Stimulated activated CD4-positive, alpha-beta T cell treated with anti-CD3 and anti-CD28 coated beads, Interleukin-2, amount 100 ng/mL, for 48 hours (primary cell): ENCODE measurements around the gene RXRA.
"Not testable (repeated sequence)": the region's sequence is repeated elsewhere in the genome, so short reads cannot be mapped to it uniquely, and the experiment has no call there.

ENCODE experiments used
- DNase-seq, 2 donors: peaks; one replicate each; pipeline ENCODE4 v3.0.0-alpha.2; 2020

Gene RXRA

DNA sequence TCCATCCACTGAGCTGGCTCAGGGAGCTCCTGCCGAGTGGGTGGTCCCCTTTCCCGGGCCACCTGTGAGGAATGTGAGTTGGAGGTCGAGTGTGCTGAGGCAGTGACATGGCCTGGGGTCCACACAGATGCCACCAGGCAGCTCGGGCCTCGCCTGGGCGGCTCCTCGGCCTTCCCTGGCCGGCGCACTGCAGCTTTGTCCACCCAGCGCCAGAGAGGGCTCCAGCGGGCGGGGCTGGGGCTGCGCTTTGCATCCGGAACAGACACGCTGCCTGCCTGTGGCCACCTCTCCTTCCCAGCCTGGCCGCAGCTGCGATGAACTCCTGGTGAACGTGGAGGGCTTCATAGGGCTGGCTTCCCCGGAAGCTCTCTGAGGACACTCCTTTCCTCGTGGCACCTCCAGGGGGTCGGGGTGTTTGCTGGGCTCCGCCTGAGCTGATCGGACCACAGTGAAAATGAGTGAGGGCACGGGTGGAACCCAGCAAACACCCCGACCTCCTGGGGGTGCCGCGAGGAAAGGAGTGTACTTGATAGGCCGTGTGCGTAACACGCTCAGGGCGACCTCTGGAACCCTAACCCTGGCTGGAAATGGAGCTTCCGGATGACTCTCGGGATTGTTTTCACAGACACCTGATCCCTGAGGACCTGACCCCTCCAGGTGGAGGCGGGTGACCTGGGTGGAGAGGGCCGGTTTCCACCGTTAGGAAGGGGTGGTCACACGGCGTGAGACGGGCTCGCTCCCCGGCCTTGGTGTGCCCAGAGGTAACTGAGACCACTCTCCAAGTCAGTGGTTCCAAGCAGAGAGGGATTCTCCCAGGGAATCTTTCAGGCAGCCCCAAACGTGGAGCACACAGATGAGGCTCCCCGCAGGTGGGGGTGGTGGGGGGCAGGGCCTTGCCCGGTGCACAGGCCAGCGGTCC, 31.8 kb upstream of the RXRA start:
- no peak for DNase-seq

DNA sequence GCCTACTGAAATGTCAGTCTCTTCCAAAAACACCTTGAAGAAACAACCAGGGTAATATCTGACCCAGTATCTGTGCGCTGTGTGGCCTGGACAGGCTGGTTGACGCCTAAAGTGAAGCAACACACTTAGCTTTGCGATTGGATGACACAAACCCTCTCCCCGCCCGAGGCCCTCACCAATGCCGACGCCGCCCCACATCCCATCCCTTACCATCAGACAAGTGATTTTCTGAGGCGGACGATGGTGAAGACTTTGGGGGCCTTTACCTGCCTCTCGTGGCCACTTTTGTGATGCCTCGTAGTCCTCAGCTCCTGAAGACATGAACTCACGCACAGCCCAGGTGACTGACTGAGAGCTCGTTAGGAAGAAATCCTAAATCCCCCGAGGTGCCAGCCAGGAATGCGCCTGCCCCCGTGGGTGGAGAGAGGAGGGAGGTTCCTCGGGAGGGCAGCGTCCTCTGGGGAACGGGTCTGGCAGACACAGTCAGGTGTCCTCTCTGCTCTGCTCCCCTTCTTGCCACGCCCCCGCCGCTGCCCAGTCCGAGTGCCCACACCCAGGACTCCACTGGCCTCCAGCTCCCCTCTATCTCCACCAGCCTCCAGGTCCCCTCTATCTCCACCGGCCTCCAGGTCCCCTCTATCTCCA, 31.0 kb upstream of the RXRA start:
- DNase-seq: no peak

DNA sequence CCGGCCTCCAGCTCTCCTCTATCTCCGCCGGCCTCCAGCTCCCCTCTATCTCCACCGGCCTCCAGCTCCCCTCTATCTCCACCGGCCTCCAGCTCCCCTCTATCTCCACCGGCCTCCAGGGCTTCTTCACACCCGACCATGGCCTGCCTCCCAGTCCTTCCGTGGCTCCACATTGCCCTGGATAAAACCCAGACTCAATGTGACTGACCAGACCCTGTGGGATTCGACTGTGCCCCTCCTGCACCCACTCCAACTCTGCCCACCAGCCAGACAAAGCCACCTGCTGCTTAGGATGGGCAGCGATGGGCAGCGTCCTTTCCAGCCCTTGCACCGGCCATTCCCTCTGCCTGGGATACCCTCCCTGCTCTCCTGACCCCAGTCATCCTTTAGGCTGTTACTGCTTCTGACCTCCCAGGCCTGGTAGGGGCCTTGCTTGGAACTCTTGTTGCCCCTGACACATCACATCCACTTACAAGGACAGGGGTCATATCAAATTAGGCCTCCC, 30.5 kb upstream of the RXRA start:
- no peak for DNase-seq

DNA sequence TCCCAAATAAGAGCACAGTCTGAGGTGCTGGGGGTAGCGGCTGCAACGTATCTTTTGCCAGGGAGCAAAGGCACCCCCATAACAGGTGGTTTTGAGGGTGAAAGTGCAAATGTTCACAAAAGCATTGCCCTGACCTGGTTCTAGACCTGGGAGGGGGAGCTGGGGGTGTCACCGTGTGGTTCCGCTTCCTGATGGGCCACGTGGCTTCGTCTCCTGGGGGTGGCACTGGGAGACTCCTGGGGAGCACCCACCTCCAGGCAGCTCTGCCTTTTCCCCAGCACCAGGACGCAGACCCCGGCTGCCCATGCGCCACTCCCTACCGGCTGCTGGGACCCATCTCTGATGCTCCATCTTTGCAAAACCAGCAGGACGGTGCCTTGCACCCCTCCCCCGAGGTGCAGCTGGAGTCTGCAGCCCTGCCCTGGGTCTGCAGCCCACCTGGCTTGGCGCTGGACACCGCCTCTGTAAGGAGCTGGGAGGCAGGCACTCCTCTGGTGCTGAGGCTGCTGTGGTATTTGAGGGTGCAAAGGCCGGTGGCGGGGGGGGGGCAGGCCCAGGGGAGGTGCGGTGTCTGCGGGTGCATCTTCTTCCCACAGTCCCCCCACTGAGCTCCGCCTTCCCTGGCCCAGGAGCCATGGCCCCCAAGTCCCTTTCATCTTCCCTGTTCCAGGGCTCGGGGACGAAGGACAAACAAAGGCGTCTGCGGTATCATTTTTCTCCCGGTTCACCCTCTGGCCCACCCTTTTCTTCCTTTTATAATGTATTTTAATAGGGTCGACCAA, 29.8 kb upstream of the RXRA start:
- DNase-seq: no peak

DNA sequence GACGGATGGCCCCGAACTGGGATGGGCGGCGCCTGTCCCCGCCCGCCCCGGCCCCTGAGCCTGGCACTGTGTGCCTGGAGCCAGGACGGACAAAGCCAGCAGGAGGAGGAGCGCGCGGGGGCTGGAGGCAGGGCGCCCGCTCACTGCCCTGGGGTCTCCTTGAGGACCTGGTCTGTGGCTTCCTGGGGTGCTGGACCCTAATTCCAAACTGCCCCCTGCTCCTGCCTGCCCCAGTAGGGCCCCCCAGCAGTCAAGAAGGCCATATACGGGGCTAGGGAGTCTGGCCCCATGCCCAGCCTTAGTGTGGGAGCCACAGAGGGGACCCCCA, 29.2 kb upstream of the RXRA start:
- DNase-seq: no peak

DNA sequence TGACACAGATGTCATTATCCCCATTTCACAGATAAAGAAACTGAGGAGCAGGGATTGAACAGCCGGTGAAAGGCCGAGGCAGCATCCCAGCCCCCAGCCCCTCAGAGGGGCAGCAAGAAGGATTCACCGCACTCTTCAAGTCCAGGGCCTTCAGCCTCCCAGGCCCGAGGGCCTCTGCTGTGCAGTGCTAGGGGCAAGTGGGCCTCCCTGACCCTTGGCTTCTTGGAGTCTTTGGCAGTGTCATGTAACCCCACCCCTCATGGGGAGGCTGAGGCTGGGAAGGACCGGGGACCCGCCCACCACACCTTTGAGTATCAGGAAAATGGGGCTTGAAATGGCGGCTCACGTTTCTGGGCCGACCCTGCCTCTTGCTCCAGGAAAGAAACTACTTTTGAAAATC, 28.7 kb upstream of the RXRA start:
- no peak for DNase-seq

DNA sequence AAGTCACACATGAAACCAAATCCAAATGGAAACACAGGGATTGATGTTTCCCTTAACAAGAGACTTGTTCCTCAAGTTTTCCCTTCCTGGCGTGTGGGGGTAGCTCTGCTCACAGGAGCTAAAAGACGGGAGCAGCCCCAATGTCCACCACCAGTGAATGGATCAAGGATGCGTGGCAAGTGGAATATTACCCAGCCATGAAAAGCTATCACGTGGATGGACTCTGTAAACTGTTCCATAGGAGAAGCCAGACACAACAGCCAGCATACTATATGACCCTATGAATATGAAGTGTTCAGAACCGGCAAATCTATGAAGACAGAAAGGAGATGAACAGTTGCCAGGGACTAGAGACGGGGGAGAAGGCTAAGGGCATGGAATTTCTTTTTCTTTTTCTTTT, 28.3 kb upstream of the RXRA start:
- DNase-seq: no peak

DNA sequence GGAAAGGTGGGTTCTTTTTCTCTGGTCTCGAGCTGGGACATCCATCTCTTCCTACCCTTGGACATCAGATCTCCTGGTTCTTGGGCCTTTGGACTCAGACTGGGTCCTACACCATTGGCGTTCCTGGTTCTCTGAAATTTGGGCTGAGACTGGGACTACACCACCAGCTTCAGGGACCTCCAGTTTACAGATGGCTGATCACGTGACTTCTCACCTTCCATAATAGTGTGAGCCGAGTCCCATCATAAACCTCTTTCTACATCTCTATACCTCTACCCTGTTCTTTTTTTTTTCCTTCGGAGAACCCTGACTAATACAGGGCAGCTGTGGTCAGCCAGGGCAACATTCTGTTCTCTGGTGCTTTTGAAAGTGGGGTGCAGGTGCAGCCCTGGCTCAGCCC, 27.2 kb upstream of the RXRA start:
- no peak for DNase-seq

DNA sequence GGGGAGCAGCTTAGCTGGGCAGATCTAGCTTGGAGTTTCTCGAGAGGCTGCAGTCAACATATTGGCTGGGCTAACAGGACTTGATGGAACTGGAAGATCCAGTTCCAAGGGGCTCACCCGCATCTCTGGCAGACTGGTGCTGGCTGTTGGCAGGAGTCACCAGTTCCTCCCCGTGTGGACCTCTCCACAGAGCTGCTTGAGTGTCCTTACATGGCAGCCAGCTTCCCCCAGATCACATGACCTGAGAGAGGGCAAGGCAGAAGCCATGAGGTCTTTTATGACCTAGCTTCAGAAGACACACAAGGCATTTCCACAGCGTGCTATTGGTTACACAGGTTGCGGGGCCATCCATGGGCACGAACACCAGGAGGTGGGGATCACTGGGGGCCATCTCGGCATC, 26.4 kb upstream of the RXRA start:
- no peak for DNase-seq

DNA sequence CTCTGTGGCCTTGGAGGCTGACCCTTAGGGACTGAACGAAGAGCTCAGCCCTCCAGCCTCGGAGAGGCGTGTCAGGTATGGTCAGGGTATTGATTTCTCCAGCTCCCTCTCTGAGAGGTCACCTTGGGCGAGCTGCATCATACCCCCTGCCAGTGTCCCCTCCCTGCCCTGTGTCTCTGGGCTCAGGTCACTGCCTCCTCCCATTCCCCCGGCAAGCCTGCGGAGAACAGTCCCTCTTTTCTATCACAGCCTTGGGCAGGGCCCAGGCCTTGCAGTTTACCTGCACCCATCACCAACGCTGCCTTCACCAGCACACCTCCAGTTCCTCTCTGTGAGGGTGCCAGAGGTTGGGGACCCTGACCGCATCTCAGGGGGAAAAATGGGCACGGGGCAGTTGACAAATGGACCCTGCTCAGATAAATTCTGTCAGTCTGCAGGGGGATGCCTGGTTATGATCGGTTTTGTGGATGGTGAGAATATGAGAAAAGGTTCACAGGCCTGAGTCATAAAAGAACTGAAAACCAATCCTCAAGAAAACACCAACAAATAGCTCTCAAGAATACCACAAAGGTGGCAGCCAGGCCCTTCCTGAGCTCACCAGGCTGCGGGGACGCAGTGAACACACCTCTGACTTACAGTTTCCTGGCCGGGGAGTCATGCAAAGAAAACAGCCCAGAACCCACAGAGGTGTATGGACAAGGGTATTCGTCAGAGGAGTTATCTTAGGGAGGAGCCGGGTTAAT, 24.7 kb upstream of the RXRA start:
- DNase-seq: peak; percentile 41 to 51

DNA sequence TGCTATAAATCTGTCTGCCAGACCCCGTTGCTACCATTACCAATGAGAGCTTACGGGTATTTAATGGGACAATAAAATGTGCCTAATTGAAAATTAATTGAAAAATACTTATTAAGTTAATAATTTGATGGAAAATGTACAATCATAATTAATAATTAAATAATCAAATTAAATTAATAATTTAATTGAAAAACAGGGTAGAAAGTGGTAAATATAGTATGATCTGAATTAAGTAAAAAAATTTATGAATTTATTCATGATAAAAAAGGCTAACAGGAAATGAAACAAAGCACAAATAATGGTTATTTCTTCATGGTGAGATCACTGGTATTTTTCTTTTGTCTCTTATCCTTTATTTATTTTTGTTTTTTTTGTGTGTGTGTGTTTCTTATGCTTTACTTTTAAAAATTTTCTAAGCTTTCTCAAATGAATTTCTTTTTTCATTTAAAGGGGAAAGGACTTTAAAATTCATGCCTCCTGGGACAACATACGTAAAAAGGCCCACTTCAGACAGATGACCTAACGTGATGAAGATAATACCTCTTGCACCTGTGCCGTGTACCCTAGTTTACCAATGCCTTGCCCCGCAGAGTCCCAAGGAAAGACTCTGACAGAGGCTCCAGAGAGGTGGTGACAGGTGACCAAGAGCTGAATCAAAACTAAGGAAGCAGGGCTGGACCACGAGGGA, 24.0 kb upstream of the RXRA start:
- DNase-seq: no peak

DNA sequence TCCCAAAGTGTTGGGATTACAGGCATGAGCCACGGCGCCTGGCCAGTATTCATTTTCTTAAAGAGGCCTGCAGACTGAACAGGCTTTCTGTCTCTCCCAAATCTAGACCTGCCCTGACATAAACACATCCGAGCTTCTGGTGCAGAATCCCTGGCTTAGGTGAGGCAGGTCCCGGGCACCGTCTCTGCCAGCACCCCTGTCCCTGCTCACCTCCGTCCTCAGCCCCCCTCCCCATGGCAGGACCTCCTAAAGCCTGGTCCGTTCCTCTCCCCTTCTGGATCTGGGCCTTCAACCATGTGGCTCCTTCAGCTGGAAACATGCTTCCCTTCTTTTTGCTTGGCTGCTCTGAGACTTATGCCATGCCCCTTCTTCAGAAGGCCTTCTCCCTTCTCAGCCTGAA, 22.7 kb upstream of the RXRA start:
- DNase-seq: no peak

DNA sequence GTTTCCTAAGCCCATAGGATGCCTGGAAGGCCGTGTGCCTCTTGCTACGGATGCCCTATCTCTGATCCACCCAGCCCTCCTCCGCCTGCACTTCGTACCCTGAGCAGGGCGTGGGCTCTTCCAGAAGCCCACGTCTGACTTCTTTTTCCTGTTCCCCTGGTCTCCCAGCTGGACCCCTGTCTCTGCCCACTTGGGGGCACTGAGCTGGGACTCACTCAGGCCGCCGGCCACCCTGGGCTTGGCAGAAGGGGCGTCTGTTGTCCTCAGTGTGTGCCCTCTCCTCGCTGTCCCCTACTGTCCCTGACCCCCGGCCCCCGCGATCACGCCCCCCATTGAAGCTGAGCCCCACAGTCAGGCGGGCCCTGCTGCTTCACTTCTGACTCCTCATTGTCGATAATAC, 22.0 kb upstream of the RXRA start:
- DNase-seq: no peak

DNA sequence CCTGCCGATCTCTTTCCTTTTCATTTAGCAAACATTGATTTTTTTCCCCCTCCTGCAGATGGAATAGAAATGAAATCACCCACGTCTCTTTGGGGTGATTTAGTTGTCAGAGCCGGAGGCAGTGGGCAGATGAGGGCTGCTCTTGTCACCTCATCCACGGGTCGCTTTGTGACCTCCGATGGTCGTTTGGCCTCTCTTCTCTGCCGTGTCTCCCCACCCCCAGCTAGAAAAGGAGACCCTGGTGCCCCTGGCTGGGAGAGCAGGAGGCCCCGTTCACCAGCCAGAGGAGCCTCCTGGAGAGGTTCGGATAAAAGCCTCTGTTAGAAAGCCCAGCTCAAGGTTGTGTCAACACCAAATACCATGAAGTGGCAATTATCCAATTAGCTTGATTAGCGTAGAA, 21.6 kb upstream of the RXRA start:
- DNase-seq: no peak

DNA sequence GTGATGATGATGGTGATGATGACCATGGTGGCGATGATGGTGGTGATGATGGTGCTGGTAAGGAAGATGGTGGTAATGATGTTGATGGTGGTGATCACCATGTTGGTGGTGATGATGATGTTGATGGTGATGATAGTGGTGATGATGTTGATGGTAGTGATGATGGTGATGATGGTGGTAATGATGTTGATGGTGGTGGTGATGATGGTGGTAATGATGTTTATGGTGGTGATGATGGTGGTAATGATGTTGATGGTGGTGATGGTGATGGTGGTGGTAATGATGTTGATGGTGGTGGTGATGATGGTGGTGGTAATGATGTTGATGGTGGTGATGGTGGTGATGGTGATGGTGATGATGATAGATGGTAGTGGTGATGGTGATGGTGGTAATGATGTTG, 20.7 kb upstream of the RXRA start:
- DNase-seq: no peak

DNA sequence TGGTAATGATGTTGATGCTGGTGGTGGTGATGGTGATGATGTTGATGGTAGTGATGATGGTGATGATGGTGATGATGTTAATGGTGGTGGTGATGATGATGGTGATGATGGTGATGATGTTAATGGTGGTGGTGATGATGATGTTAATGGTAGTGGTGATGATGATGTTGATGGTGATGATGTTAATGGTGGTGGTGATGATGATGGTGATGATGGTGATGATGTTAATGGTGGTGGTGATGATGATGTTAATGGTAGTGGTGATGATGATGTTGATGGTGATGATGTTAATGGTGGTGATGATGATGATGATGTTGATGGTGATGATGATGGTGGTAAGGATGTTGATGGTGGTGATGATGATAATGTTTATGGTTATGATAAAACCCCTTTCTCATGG, 20.2 kb upstream of the RXRA start:
- not testable (repeated sequence) for DNase-seq

DNA sequence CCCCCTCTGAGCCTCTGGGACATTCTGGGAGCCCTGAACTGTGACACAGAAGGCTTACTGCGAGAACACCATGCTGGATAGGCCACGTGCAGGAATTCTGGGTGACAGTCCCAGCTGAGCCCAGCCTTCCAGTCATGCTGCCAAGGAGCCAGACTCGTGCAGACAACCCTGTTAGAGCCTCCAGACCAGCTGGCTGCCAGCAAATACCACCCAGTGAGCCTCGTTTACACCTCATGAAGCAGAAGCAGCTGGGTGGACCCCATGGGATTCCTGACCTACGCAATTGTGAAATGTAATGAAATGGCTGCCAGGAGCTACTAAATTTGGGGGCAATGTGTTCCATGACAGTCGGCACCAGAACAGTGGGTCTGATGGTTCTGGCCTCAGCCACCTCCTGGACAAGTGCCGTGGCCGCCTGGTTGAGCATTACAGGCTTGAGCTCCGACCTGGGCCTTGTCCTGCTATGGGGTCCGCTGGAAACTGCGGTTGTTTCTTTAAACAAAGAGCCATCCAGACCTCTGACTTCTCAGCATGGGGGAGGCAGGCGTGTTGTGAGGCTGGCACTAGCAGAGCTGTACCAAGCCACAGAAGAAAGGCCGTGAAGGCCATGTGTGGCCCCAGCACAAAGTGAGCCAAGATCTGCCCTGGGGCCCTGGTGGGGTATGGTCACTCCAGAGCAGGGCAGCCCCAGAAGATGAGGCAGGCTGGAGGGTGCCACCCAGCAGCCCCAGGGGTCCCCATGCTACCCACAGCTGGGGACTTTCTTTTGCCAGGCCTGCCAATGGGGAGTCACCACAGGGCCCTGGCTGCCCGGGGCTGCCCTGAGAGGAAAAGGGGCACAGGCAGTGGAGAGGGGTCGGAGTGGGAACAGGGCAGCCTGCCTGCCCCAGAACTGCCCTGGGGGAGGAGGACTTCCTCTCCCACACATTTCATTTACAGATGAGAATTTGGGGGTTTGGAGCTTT, 19.3 kb upstream of the RXRA start:
- DNase-seq: no peak

DNA sequence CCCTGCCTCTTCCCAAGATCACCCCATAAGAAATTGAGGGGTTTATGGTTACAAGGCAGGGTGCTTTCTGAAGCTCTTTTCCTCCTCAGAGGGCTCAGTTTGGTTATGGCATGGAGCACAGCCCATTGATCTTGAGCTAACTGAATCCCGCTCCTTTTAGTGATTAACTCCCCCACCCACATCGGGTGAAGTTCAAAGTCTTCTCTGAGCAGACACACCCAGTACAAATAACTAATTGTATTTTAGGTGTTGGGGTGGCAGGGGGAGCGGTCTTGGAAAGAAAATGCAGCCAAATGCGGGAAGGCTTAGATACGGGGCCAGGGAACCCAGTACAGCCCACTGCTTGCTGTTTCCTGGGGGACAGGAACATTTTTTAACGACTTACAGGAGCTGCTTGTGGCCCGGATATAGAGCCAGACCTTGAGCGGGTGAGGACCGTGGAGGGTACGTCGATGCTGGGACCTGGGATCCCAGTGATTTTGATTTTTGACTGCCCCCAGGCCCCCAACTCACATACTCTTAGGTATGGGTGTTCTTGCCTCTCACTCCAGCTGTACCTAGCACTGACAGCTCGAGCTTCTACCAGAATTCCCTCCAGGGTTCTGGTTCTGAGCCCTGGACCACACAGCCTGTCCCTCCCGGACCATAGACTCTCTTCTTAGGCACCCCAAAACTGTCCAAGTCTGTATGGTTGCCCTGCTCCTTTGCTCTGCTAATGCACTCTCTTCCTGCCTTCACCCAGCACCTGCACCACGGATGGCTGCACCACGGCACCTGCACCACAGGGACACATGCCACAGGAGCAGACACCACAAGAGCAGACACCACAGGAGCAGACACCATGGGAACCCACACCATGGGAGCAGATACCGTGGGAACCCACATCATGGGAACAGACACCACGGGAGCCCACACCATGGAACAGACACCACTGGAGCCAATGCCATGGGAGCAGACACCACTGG, 18.3 kb upstream of the RXRA start:
- DNase-seq: no peak

DNA sequence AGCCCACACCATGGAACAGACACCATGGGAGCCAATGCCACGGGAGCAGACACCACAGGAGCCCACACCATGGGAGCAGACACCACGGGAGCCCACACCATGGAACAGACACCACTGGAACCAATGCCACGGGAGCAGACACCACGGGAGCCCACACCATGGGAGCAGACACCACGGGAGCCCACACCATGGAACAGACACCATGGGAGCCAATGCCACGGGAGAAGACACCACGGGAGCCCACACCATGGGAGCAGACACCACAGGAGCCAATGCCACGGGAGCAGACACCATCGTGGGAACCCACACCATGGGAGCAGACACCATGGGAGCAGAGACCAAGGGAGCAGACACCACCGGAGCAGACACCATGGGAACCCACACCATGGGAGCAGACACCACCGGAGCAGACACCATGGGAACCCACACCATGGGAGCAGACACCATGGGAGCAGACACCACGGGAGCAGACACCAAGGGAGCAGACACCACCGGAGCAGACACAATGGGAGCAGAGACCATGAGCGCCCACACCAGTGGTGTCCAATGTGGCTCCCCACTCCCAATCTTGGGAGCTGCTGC, 17.5 kb upstream of the RXRA start:
- not testable (repeated sequence) for DNase-seq

DNA sequence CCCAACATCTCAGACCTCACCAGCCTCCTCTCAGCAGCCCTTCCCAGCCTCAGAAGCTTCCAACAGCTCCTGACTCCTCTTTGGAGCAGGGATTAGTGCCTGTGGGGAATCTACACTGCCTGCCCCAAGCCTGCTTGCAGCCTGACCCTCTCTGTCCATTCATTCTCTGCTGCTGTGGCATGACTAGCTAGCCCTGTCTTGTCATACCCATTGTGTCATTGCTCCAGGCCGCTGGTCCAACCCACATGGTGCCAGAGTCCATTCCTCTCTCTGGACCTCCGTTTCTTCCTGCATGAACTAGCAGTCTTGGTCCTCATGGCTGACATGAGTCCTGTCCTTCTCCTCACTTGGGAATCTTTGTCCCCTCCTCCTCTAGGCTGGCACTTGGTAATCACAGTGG, 12.8 kb upstream of the RXRA start:
- no peak for DNase-seq
